ENCODE measurements around the gene ITGA11. TPM values are rescaled to one million over a fixed set of nuclear protein-coding genes. Genes with fewer than 3 reads are reported as not detected.

The ITGA11 gene
- total RNA-seq, 2 donors from 2014 or later: 246 to 360 TPM

DNA sequence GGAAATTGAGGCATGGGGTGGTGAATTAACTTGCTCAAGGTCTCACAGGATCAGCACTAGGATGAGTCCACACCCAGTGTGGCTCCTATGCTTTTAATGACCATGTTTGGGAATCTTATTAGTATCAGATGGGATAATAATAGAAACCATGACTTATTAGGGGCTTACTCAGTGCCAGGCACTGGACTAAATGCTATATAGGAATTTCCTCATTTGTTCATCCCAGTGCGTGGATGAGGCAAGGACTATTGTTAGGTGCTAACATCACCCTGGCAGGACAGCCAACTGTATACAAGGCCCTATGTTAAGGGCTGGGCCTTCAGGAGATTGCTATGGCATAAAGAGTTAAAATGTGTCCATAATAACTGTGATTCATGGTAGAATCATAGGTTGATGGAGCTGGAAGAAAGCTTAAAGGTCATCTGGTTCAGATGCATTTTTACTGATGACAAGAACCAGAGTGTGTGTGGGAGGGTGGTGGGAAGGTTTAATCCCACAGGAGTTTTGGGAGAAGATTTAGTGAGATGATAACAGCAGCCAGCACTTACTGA is 159.2 kb downstream of the ITGA11 start:
- peak overlapping the region; percentile 98 to 99 for H3K27ac ChIP-seq
- no peak overlapping the region for H3K4me3 ChIP-seq
- peak; percentile 64 for ATAC-seq (ENCODE audit: insufficient number of reproducible peaks, low FRiP score, low read depth)
- H3K4me1 ChIP-seq (ENCODE audit: control insufficient read depth in 1 of 2, low read depth in 2 of 2): peaks cover 18 to 63% of the 10 kb centered on the region in 2 donors
- TF ChIP-seq, protein P1, sequence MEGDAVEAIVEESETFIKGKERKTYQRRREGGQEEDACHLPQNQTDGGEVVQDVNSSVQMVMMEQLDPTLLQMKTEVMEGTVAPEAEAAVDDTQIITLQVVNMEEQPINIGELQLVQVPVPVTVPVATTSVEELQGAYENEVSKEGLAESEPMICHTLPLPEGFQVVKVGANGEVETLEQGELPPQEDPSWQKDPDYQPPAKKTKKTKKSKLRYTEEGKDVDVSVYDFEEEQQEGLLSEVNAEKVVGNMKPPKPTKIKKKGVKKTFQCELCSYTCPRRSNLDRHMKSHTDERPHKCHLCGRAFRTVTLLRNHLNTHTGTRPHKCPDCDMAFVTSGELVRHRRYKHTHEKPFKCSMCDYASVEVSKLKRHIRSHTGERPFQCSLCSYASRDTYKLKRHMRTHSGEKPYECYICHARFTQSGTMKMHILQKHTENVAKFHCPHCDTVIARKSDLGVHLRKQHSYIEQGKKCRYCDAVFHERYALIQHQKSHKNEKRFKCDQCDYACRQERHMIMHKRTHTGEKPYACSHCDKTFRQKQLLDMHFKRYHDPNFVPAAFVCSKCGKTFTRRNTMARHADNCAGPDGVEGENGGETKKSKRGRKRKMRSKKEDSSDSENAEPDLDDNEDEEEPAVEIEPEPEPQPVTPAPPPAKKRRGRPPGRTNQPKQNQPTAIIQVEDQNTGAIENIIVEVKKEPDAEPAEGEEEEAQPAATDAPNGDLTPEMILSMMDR (IDR thresholded peaks at IDR 0.05): no peak
- H3K36me3 ChIP-seq: no peaks in the 10 kb centered on the region
- no peaks in the 10 kb centered on the region for H3K27me3 ChIP-seq (replicated peaks; ENCODE audit: insufficient read depth)
- no peaks in the 10 kb centered on the region for H3K9me3 ChIP-seq
- DNase-seq (ENCODE audit: low spot score): peak; percentile 50

DNA sequence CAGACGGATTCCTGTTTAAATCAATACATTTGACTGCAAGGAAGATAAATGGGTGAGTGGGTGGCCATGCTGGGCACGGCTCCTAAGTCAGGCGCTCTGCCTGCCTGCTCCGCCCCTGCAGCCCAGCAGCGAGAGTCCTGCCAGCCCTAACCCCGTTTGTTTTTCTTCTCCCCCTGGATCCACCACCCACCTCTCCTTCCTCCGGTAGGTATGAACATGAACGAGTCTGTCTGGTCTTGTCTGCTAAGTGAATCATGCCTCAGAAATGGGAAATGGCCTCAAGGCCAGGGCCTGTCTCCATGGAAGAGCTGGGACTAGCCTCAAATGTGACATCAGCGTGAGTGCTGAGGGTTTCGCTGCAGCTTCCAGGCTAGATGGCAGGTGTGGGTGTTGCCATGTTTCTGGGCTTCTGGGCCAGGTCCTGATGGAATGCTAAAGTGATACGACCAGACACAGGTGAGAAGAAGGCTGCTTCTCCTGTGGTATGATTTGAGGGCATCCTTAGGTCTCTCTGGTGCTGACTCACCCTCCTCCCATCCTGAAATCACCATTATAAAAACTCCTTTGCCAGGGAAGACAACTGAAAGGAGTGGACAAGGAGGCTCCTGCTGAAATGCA is 160.0 kb downstream of the ITGA11 start:
- Histone ChIP-seq H3K9me3 (no peaks in the 10 kb centered on the region), H3K27ac (peak overlapping the region; percentile 98 to 99), H3K36me3 (no peaks in the 10 kb centered on the region), H3K4me1 (ENCODE audit: control insufficient read depth in 1 of 2, low read depth in 2 of 2) (peaks cover 18 to 63% of the 10 kb centered on the region in 2 donors), H3K27me3 (replicated peaks; ENCODE audit: insufficient read depth) (no peaks in the 10 kb centered on the region), H3K4me3 (no peak overlapping the region)
- TF ChIP-seq, protein P1 (IDR thresholded peaks at IDR 0.05): no peak
- DNase-seq (ENCODE audit: low spot score) (no peak), ATAC-seq (ENCODE audit: insufficient number of reproducible peaks, low FRiP score, low read depth) (no peak)

DNA sequence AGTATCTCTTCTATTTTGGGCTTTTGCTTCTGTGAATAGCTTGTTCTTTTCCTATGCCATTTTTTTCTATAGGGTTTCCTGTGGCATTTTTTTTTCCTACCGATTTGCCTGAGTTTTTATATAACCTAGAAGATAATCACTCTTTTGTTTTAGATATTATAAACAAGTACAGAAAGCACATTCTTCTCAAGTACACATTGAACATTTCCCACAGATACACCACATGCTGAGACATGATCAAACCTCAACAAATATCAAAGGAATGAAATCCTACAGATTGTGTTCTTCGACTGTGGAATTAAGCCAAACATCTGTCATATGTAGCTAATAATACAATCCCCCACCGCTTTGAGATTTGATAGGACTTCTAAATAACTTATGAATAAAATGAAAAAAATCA is 163.6 kb downstream of the ITGA11 start:
- H3K36me3 ChIP-seq: no peaks in the 10 kb centered on the region
- no peak overlapping the region for H3K27ac ChIP-seq
- H3K4me3 ChIP-seq: no peak overlapping the region
- DNase-seq (ENCODE audit: low spot score) (no peak), ATAC-seq (ENCODE audit: insufficient number of reproducible peaks, low FRiP score, low read depth) (no peak)
- no peaks in the 10 kb centered on the region for H3K27me3 ChIP-seq (replicated peaks; ENCODE audit: insufficient read depth)
- H3K9me3 ChIP-seq: no peaks in the 10 kb centered on the region
- TF ChIP-seq, protein P1 (IDR thresholded peaks at IDR 0.05): no peak
- H3K4me1 ChIP-seq (ENCODE audit: control insufficient read depth in 1 of 2, low read depth in 2 of 2): peaks cover 13 to 29% of the 10 kb centered on the region in 2 donors

DNA sequence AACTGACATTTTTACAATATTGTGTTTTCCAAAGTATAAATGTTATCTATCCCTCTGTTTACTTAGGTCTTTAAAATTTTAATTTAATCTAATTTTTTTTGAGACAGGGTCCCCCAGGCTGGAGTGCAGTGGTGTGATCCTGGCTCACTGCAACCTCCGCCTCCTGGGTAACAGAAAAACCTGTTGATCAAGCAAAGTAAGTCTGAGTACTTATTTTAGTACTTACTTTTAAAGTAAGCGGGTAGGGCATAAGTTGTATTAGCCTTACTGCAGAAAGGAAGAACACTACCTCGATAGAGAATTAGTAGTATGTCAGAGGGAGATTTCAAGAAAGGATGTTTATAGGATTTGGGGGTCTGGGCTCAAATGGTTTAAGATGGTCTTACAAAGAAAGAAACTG is 166.3 kb downstream of the ITGA11 start:
- DNase-seq (ENCODE audit: low spot score) (no peak), ATAC-seq (ENCODE audit: insufficient number of reproducible peaks, low FRiP score, low read depth) (no peak)
- Histone ChIP-seq H3K27me3 (replicated peaks; ENCODE audit: insufficient read depth) (no peaks in the 10 kb centered on the region), H3K4me1 (ENCODE audit: control insufficient read depth in 1 of 2, low read depth in 2 of 2) (peaks cover 0 to 2% of the 10 kb centered on the region in 2 donors), H3K9me3 (no peaks in the 10 kb centered on the region), H3K27ac (no peak overlapping the region), H3K36me3 (no peaks in the 10 kb centered on the region), H3K4me3 (no peak overlapping the region)
- TF ChIP-seq, protein P1 (IDR thresholded peaks at IDR 0.05): no peak

DNA sequence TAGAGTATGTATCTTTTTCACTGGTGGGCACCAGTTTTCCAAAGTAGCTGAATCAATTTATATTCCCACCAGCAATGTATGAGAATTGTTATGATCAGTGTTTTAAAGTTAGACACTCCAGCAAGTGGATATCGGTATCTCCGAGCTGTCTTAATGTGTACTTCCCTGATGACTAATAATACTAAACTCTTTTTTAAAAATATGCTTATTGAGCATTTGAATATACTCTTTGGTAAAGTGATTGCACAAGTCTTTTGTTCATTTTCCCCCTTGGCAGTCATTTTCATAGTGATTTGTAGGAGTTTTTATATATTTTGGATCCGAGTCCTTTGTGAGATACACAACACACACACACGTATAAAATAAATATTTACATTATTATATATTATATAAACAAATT is 166.9 kb downstream of the ITGA11 start:
- H3K27me3 ChIP-seq (replicated peaks; ENCODE audit: insufficient read depth): no peaks in the 10 kb centered on the region
- no peak for ATAC-seq (ENCODE audit: insufficient number of reproducible peaks, low FRiP score, low read depth)
- no peaks in the 10 kb centered on the region for H3K36me3 ChIP-seq
- H3K4me1 ChIP-seq (ENCODE audit: control insufficient read depth in 1 of 2, low read depth in 2 of 2): no peaks in the 10 kb centered on the region
- H3K27ac ChIP-seq: no peak overlapping the region
- TF ChIP-seq, protein P1 (IDR thresholded peaks at IDR 0.05): no peak
- H3K4me3 ChIP-seq: no peak overlapping the region
- DNase-seq (ENCODE audit: low spot score): no peak
- no peaks in the 10 kb centered on the region for H3K9me3 ChIP-seq
